ENCODE results near the gene SMPD1.
A peak's percentile ranks its signal among the peaks of the same experiment; 100 is the strongest.

SMPD1 gene

GRCh38 chr11:6433998-6434660 is 43.9 kb downstream of the SMPD1 start:
- ATAC-seq (replicated peaks; ENCODE audit: extremely low read depth, poor library complexity, severe bottlenecking) = no peak
- H3K27ac Mint-ChIP-seq (ENCODE audit: low read depth) = peak overlapping the region; percentile 29

GRCh38 chr11:6437423-6437822 is 47.1 kb downstream of the SMPD1 start:
- Mint-ChIP-seq H3K27me3 (no peaks in the 10 kb centered on the region), H3K4me3 (no peak overlapping the region), H3K36me3 (ENCODE audit: insufficient read depth) (peaks cover 2% of the 10 kb centered on the region), H3K27ac (ENCODE audit: low read depth) (no peak overlapping the region), H3K9me3 (no peaks in the 10 kb centered on the region), H3K4me1 (no peaks in the 10 kb centered on the region)
- DNase-seq (ENCODE audit: low spot score in 2 of 2) (no peak), ATAC-seq (replicated peaks; ENCODE audit: extremely low read depth, poor library complexity, severe bottlenecking) (no peak)

More at GRCh38 chr11:6433998-6434660, 43.9 kb downstream of the SMPD1 start:
- H3K4me1 Mint-ChIP-seq = no peaks in the 10 kb centered on the region
- H3K9me3 Mint-ChIP-seq = no peaks in the 10 kb centered on the region
- no peak for DNase-seq (ENCODE audit: low spot score in 2 of 2)
- no peaks in the 10 kb centered on the region for H3K36me3 Mint-ChIP-seq (ENCODE audit: insufficient read depth)
- no peak overlapping the region for H3K4me3 Mint-ChIP-seq
- no peaks in the 10 kb centered on the region for H3K27me3 Mint-ChIP-seq

GRCh38 chr11:6437993-6438392 is 47.7 kb downstream of the SMPD1 start:
- ATAC-seq (replicated peaks; ENCODE audit: extremely low read depth, poor library complexity, severe bottlenecking) = peak; percentile 32
- Mint-ChIP-seq H3K4me3 (no peak overlapping the region), H3K27me3 (no peaks in the 10 kb centered on the region), H3K36me3 (ENCODE audit: insufficient read depth) (peaks cover 2% of the 10 kb centered on the region), H3K27ac (ENCODE audit: low read depth) (no peak overlapping the region), H3K4me1 (no peaks in the 10 kb centered on the region), H3K9me3 (no peaks in the 10 kb centered on the region)
- no peak for DNase-seq (ENCODE audit: low spot score in 2 of 2)

- H3K36me3 Mint-ChIP-seq (ENCODE audit: insufficient read depth) = peaks cover 2% of the 10 kb centered on the region
- ATAC-seq (replicated peaks; ENCODE audit: extremely low read depth, poor library complexity, severe bottlenecking) = peak; percentile 17
Measured at GRCh38 chr11:6438979-6439571, 48.8 kb downstream of the SMPD1 start.

GRCh38 chr11:6440906-6441358 is 50.7 kb downstream of the SMPD1 start, which contains the start of gene HPX:
TSS of gene HPX (minus strand) at chr11:6440987. CDS start at chr11:6440963, 24 bp downstream.
- DNase-seq (ENCODE audit: low spot score in 2 of 2) (no peak), ATAC-seq (replicated peaks; ENCODE audit: extremely low read depth, poor library complexity, severe bottlenecking) (no peak)
- H3K36me3 Mint-ChIP-seq (ENCODE audit: insufficient read depth) = peaks cover 2% of the 10 kb centered on the region
- no peak within 1 kb of the TSS for H3K27ac Mint-ChIP-seq (ENCODE audit: low read depth)
- H3K27me3 Mint-ChIP-seq = no peaks in the 10 kb centered on the region
- H3K4me1 Mint-ChIP-seq = no peaks in the 10 kb centered on the region
- H3K4me3 Mint-ChIP-seq = no peak within 1 kb of the TSS
- H3K9me3 Mint-ChIP-seq = no peaks in the 10 kb centered on the region

More at GRCh38 chr11:6438979-6439571, 48.8 kb downstream of the SMPD1 start:
- Mint-ChIP-seq H3K9me3 (no peaks in the 10 kb centered on the region), H3K4me3 (no peak overlapping the region), H3K4me1 (no peaks in the 10 kb centered on the region), H3K27ac (ENCODE audit: low read depth) (no peak overlapping the region), H3K27me3 (no peaks in the 10 kb centered on the region)
- no peak for DNase-seq (ENCODE audit: low spot score in 2 of 2)

GRCh38 chr11:6442441-6442840 is 52.2 kb downstream of the SMPD1 start:
- H3K4me3 Mint-ChIP-seq = no peak overlapping the region
- ATAC-seq (replicated peaks; ENCODE audit: extremely low read depth, poor library complexity, severe bottlenecking) (no peak), DNase-seq (ENCODE audit: low spot score in 2 of 2) (no peak)
- H3K9me3 Mint-ChIP-seq = no peaks in the 10 kb centered on the region
- H3K27ac Mint-ChIP-seq (ENCODE audit: low read depth) = no peak overlapping the region
- H3K36me3 Mint-ChIP-seq (ENCODE audit: insufficient read depth) = peaks cover 2% of the 10 kb centered on the region
- H3K27me3 Mint-ChIP-seq = no peaks in the 10 kb centered on the region
- no peaks in the 10 kb centered on the region for H3K4me1 Mint-ChIP-seq

GRCh38 chr11:6443269-6444003 is 53.2 kb downstream of the SMPD1 start:
- H3K27ac Mint-ChIP-seq (ENCODE audit: low read depth) = no peak overlapping the region
- DNase-seq (ENCODE audit: low spot score in 2 of 2) = peak; percentile 26 to 37
- no peaks in the 10 kb centered on the region for H3K27me3 Mint-ChIP-seq
- H3K9me3 Mint-ChIP-seq = no peaks in the 10 kb centered on the region
- ATAC-seq (replicated peaks; ENCODE audit: extremely low read depth, poor library complexity, severe bottlenecking) = peak; percentile 46
- H3K36me3 Mint-ChIP-seq (ENCODE audit: insufficient read depth) = peaks cover 2% of the 10 kb centered on the region
- H3K4me1 Mint-ChIP-seq = no peaks in the 10 kb centered on the region
- no peak overlapping the region for H3K4me3 Mint-ChIP-seq

All from central memory CD8-positive, alpha-beta T cell (primary cell).